GM12892 (cell line): ENCODE data around the gene METTL24.
"Not testable (repeated sequence)": the region's sequence is repeated elsewhere in the genome, so short reads cannot be mapped to it uniquely, and the experiment has no call there.

Source experiments
- DNase-seq: peaks from one replicate; pipeline ENCODE4 v3.0.0; 2011; ENCODE audit not compliant: insufficient read length
- FAIRE-seq: peaks from 2 replicates; lab custom pipeline; 2011; peaks lifted over from hg19 to GRCh38; lab: Jason Lieb, UNC
- POLR2A ChIP-seq: IDR thresholded peaks from 2 replicates; pipeline ENCODE4 v1.6.1; 2011; ENCODE audit warnings: low read depth, low read length, control low read depth
- POLR2AphosphoS5 ChIP-seq: IDR thresholded peaks from 2 replicates; pipeline ENCODE4 v1.6.1; 2011; ENCODE audit warnings: low read depth, low read length, control low read depth
- TAF1 ChIP-seq: IDR thresholded peaks from 2 replicates; pipeline ENCODE4 v1.6.1; 2011; ENCODE audit warnings: low read depth, mild to moderate bottlenecking, control low read depth, low read length, borderline replicate concordance

METTL24 gene

DNA sequence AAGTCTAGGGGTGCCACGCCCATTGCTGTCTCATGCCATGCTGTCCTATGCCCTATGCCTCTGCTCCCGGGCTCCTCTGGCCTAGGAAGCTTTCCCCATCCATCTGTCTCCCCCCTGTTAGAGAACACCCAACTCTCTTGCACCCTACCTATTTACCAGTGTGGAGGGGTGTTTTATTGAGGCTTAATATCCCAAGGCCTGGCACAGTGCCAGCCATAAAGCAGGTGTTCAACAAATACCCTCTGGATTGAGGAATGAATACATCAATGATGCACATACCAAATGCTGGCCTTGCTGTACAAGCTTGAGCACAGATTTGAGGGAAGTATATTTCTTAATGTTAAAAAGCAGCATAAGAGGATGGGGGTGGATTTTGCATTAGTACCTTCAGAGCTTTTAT lies 38.3 kb downstream of the METTL24 start:
- TF ChIP-seq POLR2A (no peak), TAF1 (no peak), POLR2AphosphoS5 (no peak)
- no peak for FAIRE-seq
- DNase-seq: no peak

DNA sequence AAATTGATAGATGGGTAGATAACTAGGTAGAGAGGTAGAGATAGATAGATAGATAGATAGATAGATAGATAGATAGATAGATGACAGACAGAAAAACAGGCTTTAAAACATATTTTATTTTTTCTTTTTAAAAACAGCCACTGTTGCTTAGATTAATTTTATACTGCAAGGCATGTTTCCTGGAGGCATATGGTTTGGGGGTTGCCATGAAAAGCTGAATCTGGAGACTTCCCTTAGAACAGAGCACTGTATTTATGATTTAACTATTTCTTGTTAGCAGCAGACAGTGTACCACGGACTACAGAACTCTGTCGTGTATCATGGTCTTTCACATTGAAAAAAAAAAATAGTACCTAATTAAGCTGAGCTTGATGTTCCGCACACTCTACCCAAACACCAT lies 38.8 kb downstream of the METTL24 start:
- FAIRE-seq (no peak), DNase-seq (no peak)
- no peak for TF ChIP-seq POLR2AphosphoS5
- no peak for TF ChIP-seq POLR2A
- no peak for TF ChIP-seq TAF1

DNA sequence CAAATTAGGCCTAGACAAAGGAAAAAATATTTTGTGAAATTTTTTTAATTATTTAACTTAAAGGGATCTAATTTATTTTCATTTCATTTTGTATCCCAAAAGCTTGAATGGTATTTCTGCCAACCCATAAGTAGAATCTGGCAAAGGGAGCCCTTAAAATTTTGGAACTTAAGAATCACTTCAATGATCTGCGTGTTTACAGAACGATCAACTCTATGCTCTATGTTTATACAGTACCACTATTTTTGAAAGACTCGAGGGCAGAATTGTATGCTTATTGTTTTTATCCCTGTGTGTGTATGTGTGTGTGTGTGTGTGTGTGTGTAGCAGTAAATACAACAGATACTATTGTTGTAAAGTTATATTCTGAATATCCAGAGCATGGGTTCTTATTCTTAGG lies 39.2 kb downstream of the METTL24 start:
- TF ChIP-seq TAF1 (no peak), POLR2AphosphoS5 (no peak), POLR2A (no peak)
- DNase-seq (no peak), FAIRE-seq (no peak)

DNA sequence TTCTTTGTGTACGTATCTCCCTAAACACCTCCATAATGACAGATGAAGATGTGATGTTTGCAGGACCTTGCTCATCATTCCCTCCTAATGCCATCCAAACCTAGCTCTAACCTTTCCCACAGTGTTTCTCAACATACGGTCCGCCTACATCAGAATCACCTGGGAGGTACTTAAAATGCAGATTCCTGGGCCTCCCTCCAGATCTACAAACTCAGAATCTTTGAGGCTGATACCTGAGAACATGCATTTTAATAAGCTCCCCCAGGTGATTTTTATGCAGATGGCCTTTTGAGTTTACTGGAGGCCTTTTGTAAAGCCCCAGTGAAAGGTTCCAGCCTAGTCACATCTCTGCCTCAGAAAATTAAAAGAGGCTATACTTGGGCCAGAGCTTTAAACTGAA lies 40.5 kb downstream of the METTL24 start:
- no peak for TF ChIP-seq POLR2AphosphoS5
- TF ChIP-seq POLR2A: no peak
- TF ChIP-seq TAF1: no peak
- FAIRE-seq: no peak
- DNase-seq: no peak

- FAIRE-seq: no peak
- DNase-seq: no peak
- TF ChIP-seq POLR2AphosphoS5 (no peak), POLR2A (no peak), TAF1 (no peak)
Observed at GRCh38 chr6:110317189-110317588, 41.0 kb downstream of the METTL24 start.

- DNase-seq: no peak
- TF ChIP-seq TAF1 (no peak), POLR2A (no peak), POLR2AphosphoS5 (no peak)
- no peak for FAIRE-seq
Observed at GRCh38 chr6:110315869-110316398, 42.2 kb downstream of the METTL24 start.

DNA sequence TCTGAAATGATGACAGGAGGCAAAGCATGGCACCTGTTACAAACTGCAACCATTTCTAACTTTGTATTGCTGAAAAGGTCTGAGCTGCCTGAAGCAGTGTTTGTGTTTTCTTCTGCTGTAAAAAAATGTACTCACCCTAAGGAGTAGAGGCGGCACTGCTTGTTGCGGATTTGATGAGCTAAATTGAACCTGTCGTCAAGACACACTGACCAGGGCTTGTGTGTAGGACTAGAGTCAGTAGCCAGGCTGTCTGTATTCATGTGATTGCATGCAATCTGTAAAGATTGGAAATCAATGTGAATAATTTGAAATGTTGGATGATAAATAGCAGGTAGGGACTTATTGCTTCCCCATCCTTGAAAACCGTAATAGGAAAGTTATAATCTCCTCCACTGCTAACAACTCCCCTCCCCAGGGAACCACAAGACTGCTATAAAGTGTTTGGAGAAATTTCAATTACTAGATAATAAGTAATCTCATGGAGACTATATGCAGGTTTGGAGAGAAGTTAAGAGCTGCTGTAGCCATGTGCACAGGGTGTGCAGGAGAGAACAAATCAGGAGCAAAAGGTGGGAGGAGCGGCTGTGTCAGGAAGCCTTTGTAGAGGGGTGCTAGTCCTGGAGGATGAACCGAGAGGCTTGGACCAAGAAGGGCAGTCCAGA lies 42.8 kb downstream of the METTL24 start:
- DNase-seq (no peak), FAIRE-seq (no peak)
- TF ChIP-seq POLR2AphosphoS5 (no peak), POLR2A (no peak), TAF1 (no peak)

DNA sequence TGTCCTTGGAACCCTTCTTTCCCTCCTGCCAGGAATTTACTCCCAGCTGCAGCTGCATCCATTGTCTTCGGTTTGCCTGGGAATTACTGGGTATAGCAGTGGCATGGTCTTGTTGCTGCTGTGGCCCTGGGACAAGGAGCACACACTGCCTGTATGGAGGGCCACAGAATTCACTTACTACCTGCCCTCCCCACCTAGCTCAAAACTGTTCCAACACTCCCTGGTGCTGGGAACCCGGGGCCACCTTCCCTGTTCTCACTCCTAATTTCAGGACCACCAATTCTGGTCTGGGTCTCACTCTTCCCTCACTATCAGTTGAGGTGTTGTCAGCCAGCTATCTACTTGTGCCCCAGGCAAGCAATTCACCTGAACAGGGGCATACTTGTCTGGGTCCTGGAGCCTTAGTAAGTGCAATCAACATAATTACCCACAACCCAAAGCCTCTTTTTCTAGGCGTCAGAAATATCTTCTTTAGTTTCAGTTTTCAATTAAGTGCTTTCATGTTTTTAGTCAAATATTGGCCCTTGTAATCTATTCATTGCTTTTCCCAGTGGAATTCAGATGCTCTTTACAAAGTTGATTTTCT lies 47.2 kb downstream of the METTL24 start:
- FAIRE-seq (no peak), DNase-seq (no peak)
- TF ChIP-seq POLR2A (no peak), TAF1 (no peak), POLR2AphosphoS5 (no peak)

- not testable (repeated sequence) for DNase-seq, FAIRE-seq
Observed at GRCh38 chr6:110309432-110309831, 48.7 kb downstream of the METTL24 start.

- TF ChIP-seq POLR2AphosphoS5 (no peak), POLR2A (no peak), TAF1 (no peak)
- FAIRE-seq: no peak
- DNase-seq: no peak
Observed at GRCh38 chr6:110307368-110307767, 50.8 kb downstream of the METTL24 start.

- not testable (repeated sequence) for FAIRE-seq, DNase-seq
Observed at GRCh38 chr6:110305832-110306231, 52.3 kb downstream of the METTL24 start.

GRCh38 chr6:110303692-110304091 lies 54.5 kb downstream of the METTL24 start:
- not testable (repeated sequence) for DNase-seq, FAIRE-seq

GRCh38 chr6:110298916-110299315 lies 59.2 kb downstream of the METTL24 start:
- DNase-seq (no peak), FAIRE-seq (no peak)
- TF ChIP-seq POLR2A (no peak), TAF1 (no peak), POLR2AphosphoS5 (no peak)
